T-helper 2 cell treated with Interferon-gamma antibody and Interleukin-4, amounts not matched to agents 5 μg/mL and 100 μg/mL, for 36 hours (primary cell): ENCODE measurements around the gene COL20A1.
"Not testable (repeated sequence)": the region's sequence is repeated elsewhere in the genome, so short reads cannot be mapped to it uniquely, and the experiment has no call there.

Experiments
- DNase-seq: peaks from one replicate; pipeline ENCODE4 v3.0.0; 2021; ENCODE audit warnings: low spot score
- H3K27ac Mint-ChIP-seq: one replicate; pipeline ENCODE4 v1.8.0; 2021; ENCODE audit warnings: mild to moderate bottlenecking, mixed read lengths
- H3K27me3 Mint-ChIP-seq: one replicate; pipeline ENCODE4 v1.8.0; 2021; ENCODE audit warnings: low read depth, mixed read lengths
- H3K36me3 Mint-ChIP-seq: one replicate; pipeline ENCODE4 v1.8.0; 2021; ENCODE audit warnings: low read depth, mixed read lengths
- H3K4me1 Mint-ChIP-seq: one replicate; pipeline ENCODE4 v1.8.0; 2021; ENCODE audit warnings: low read depth, mixed read lengths
- H3K4me3 Mint-ChIP-seq: one replicate; pipeline ENCODE4 v1.8.0; 2022; ENCODE audit warnings: mild to moderate bottlenecking, moderate library complexity, mixed read lengths
- H3K9me3 Mint-ChIP-seq: one replicate; pipeline ENCODE4 v1.8.0; 2021; ENCODE audit warnings: mixed read lengths

COL20A1 gene

GRCh38 chr20:63292904-63293303 lies at the start of gene COL20A1:
TSS of gene COL20A1 (plus strand) at chr20:63293186. CDS start at chr20:63295108, 1,922 bp downstream.
- H3K27ac Mint-ChIP-seq: no peak within 1 kb of the TSS
- peaks cover 2% of the 10 kb centered on the region for H3K4me1 Mint-ChIP-seq
- H3K27me3 Mint-ChIP-seq: peaks cover 9% of the 10 kb centered on the region
- DNase-seq: no peak
- H3K4me3 Mint-ChIP-seq: no peak within 1 kb of the TSS
- H3K9me3 Mint-ChIP-seq: no peaks in the 10 kb centered on the region
- H3K36me3 Mint-ChIP-seq: peaks cover 4% of the 10 kb centered on the region

DNA sequence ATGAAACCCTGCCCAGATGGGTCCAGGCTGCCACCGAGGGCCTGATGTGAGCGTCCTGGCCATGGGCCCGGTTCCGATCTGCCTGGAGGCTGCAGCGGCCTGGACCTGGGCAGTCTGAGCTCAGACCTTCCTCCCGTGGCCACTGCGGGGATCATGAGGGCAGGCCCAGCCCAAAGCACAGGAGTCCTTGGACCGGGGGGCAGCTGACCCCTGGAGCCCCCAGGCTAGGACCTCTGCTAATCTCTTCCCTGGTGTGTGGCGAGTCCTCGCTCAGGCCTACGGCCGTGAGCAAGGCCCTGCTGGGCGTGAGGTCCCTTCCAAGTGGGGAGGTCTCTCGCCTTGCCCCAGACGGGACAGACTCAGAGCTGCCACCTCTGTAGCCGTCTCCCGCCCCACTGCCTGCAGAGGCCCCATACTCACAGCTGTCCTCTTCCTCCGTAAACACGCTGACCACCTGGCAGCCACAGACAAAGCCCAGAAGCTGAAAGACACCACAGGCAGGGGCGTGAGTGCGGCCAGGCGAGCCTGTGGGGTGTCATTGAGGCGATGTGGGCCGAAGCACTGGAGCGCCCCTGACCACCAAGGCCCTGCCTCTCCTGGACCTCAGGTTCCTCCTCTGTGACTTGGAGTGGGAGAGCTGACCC lies 49.3 kb upstream of the COL20A1 start:
- no peaks in the 10 kb centered on the region for H3K9me3 Mint-ChIP-seq
- no peak overlapping the region for H3K4me3 Mint-ChIP-seq
- DNase-seq: no peak
- H3K27ac Mint-ChIP-seq: no peak overlapping the region
- H3K4me1 Mint-ChIP-seq: no peaks in the 10 kb centered on the region
- H3K27me3 Mint-ChIP-seq: peaks cover 13% of the 10 kb centered on the region
- no peaks in the 10 kb centered on the region for H3K36me3 Mint-ChIP-seq

- no peaks in the 10 kb centered on the region for H3K4me1 Mint-ChIP-seq
- H3K27ac Mint-ChIP-seq: no peak overlapping the region
- H3K4me3 Mint-ChIP-seq: no peak overlapping the region
- no peaks in the 10 kb centered on the region for H3K36me3 Mint-ChIP-seq
- H3K27me3 Mint-ChIP-seq: peaks cover 16% of the 10 kb centered on the region
- DNase-seq: no peak
- H3K9me3 Mint-ChIP-seq: no peaks in the 10 kb centered on the region
Measured at GRCh38 chr20:63244468-63244867, 48.5 kb upstream of the COL20A1 start.

GRCh38 chr20:63246490-63247288 lies 46.3 kb upstream of the COL20A1 start:
- peaks cover 16% of the 10 kb centered on the region for H3K27me3 Mint-ChIP-seq
- H3K4me1 Mint-ChIP-seq: no peaks in the 10 kb centered on the region
- no peak overlapping the region for H3K27ac Mint-ChIP-seq
- no peak overlapping the region for H3K4me3 Mint-ChIP-seq
- no peaks in the 10 kb centered on the region for H3K36me3 Mint-ChIP-seq
- DNase-seq: no peak
- H3K9me3 Mint-ChIP-seq: no peaks in the 10 kb centered on the region

- Mint-ChIP-seq H3K27me3 (peaks cover 25% of the 10 kb centered on the region), H3K4me3 (no peak overlapping the region), H3K27ac (no peak overlapping the region), H3K36me3 (no peaks in the 10 kb centered on the region), H3K9me3 (no peaks in the 10 kb centered on the region), H3K4me1 (no peaks in the 10 kb centered on the region)
- DNase-seq: no peak
Measured at GRCh38 chr20:63247671-63248228, 45.2 kb upstream of the COL20A1 start.

DNA sequence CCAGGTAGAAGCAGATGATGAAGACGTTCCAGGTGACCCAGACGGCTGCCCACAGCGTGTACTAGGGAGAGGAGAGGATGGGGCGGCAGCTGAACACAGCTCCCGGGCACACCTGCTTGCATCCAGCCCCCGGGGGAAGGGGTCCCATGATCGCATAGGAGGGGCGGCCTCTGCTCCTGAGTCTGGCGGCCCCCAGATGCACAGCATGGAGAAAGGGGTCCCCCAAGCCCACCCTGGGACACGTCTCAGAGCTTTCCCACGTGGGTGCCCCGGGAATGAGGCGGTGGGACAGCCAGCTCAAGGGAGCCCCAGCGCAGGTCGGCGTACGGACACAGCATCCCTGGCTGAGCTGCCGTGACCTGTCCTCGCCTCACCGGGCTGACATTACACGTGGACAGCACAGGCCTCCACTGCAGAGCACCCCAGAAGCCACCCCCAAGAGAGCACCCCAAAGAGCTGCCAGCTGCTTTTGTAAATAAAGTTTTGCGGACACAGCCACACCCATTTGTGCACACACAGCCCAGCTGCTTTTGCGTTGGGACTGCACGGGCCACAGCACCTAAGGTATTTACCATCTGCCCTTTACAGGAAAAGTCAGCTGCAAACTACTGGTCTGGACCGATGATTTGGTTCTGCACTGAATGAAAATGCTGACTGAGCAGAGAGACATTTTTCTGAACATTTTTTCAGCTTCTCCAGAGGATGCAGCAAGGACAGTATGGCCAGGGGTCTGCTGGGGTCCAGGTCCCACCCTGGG lies 44.0 kb upstream of the COL20A1 start:
- no peak for DNase-seq
- H3K4me1 Mint-ChIP-seq: no peaks in the 10 kb centered on the region
- H3K4me3 Mint-ChIP-seq: no peak overlapping the region
- peaks cover 30% of the 10 kb centered on the region for H3K27me3 Mint-ChIP-seq
- no peak overlapping the region for H3K27ac Mint-ChIP-seq
- no peaks in the 10 kb centered on the region for H3K9me3 Mint-ChIP-seq
- no peaks in the 10 kb centered on the region for H3K36me3 Mint-ChIP-seq

DNA sequence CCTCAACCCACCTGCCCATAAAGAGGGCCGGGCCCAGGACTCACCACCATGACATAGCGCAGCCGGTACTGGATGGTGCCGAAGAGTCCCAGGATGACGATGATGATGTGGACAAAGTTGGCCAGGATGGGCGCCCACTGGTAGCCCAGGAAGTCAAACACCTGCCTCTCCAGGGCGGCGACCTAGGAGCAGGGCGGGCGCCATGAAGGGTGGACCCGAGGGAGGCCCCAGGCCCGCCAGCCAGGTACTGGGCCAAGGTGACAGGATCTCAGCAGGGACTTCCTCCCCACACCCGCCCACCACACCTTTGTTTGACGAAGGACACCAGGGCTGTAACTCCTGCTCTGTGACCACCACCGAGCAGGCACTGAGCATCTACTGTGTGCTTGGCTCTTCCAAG lies 43.1 kb upstream of the COL20A1 start:
- no peaks in the 10 kb centered on the region for H3K36me3 Mint-ChIP-seq
- H3K27me3 Mint-ChIP-seq: peaks cover 33% of the 10 kb centered on the region
- no peaks in the 10 kb centered on the region for H3K9me3 Mint-ChIP-seq

GRCh38 chr20:63251350-63251749 lies 41.6 kb upstream of the COL20A1 start:
- not testable (repeated sequence) for H3K9me3 Mint-ChIP-seq, H3K36me3 Mint-ChIP-seq, H3K4me3 Mint-ChIP-seq, H3K27ac Mint-ChIP-seq, DNase-seq, H3K4me1 Mint-ChIP-seq
- peaks cover 37% of the 10 kb centered on the region for H3K27me3 Mint-ChIP-seq

More for the DNA sequence above, 43.1 kb upstream of the COL20A1 start:
- Mint-ChIP-seq H3K4me1 (no peaks in the 10 kb centered on the region), H3K4me3 (no peak overlapping the region), H3K27ac (no peak overlapping the region)
- DNase-seq: no peak

DNA sequence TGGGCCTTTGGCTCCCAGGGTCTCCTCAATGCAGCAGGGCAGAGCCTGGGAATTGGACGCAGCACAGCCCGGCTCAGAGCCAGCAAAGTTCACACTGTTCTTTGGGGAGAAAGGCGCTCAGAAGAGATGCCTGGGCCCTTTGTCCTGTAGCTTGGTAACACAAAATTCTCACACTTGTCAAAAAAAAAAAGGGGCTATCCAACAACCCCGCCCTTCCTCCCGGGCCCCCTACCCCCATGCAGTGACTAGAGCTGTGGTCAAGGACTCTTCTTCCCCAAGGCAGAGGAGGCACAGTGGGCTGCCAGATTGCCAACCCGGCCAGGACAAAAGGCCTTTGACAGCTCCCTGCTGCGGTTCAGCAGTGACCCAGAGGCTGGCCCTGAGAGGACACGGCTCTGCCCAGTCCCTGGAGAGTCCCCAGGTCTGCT lies 40.7 kb upstream of the COL20A1 start:
- no peaks in the 10 kb centered on the region for H3K36me3 Mint-ChIP-seq
- no peak overlapping the region for H3K4me3 Mint-ChIP-seq
- peaks cover 37% of the 10 kb centered on the region for H3K27me3 Mint-ChIP-seq

GRCh38 chr20:63253065-63253437 lies 39.9 kb upstream of the COL20A1 start:
- no peak for DNase-seq
- H3K4me3 Mint-ChIP-seq: no peak overlapping the region
- no peak overlapping the region for H3K27ac Mint-ChIP-seq
- H3K36me3 Mint-ChIP-seq: no peaks in the 10 kb centered on the region
- H3K4me1 Mint-ChIP-seq: no peaks in the 10 kb centered on the region
- H3K9me3 Mint-ChIP-seq: no peaks in the 10 kb centered on the region
- H3K27me3 Mint-ChIP-seq: peaks cover 37% of the 10 kb centered on the region

More for the DNA sequence above, 40.7 kb upstream of the COL20A1 start:
- Mint-ChIP-seq H3K27ac (no peak overlapping the region), H3K9me3 (no peaks in the 10 kb centered on the region), H3K4me1 (no peaks in the 10 kb centered on the region)
- DNase-seq: no peak

DNA sequence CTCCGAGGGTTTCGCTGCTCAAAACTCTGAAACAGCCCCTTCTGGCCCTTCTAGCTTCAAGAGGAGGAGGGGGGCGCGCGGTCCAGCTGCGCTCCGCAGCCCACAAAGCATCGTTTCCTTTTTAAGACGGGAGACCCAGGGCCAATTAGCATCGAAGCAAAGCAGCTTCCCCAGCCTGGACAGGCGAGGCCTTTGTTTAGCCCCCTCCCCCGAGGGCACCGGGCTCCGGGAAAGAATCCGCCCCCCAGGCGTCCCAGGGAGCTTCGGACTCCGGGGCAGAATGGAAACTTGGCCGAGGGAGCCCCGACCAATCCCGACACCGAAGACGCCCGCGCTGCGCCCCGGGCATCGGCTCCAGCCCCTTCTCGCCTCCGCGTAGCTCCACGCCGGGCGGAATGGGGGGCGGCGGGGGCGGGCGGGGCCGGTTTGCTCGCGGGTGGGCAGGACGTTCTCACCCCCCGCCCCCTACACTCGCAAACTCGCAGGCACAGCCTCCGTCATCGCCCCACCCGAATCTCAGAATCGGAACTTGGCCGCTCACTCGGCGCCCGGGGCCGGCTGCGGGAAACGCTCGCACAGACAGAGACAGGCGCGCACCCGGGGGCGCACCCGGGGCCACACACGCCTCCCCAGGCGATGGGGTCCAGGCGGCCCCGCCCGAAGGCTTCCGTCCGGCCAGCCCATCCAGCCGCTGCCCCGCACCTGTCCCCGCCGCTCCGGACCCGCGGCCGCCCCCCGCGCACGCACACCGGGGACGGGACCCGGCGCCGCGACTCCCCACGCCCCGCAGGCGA lies 39.4 kb upstream of the COL20A1 start:
- Mint-ChIP-seq H3K4me1 (no peaks in the 10 kb centered on the region), H3K4me3 (no peak overlapping the region), H3K9me3 (no peaks in the 10 kb centered on the region), H3K27me3 (peaks cover 33% of the 10 kb centered on the region), H3K36me3 (no peaks in the 10 kb centered on the region), H3K27ac (no peak overlapping the region)
- no peak for DNase-seq

DNA sequence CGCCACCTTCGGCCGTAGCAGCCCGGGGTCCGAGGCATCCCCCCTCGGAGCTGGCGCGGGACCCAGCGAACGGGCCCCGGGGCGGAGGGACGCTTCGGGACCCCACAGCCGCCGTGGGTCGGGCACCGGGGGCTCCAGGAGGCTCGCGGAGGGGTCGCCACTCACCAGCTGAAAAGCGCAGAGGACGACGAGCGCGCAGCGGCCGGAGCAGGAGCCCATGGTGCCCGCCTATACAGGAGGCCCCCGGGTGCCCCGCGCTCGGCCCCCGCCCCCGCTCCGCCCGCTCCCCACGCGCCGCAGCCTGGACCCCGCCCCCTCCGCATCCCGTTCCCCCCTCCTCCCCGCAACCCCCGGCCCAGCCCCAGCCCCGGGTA lies 38.8 kb upstream of the COL20A1 start, which contains the start of gene NKAIN4:
NKAIN4 (minus strand) TSS at position 232 of the 374 bp plus-strand sequence; CDS start at position 219, 13 bp downstream.
- H3K27ac Mint-ChIP-seq: no peak within 1 kb of the TSS
- H3K9me3 Mint-ChIP-seq: no peaks in the 10 kb centered on the region
- no peaks in the 10 kb centered on the region for H3K36me3 Mint-ChIP-seq
- H3K4me1 Mint-ChIP-seq: no peaks in the 10 kb centered on the region
- H3K27me3 Mint-ChIP-seq: peaks cover 29% of the 10 kb centered on the region
- no peak for DNase-seq
- H3K4me3 Mint-ChIP-seq: no peak within 1 kb of the TSS

GRCh38 chr20:63254606-63255384 lies 38.2 kb upstream of the COL20A1 start:
- H3K27ac Mint-ChIP-seq: no peak overlapping the region
- H3K27me3 Mint-ChIP-seq: peaks cover 29% of the 10 kb centered on the region
- no peaks in the 10 kb centered on the region for H3K36me3 Mint-ChIP-seq
- no peak overlapping the region for H3K4me3 Mint-ChIP-seq
- H3K9me3 Mint-ChIP-seq: no peaks in the 10 kb centered on the region
- H3K4me1 Mint-ChIP-seq: no peaks in the 10 kb centered on the region
- no peak for DNase-seq
